ENCODE results near the gene CACNA2D1. TPM values are rescaled to one million over a fixed set of nuclear protein-coding genes. Genes with fewer than 3 reads are reported as not detected.

CACNA2D1 gene
- total RNA-seq, 2 experiments from 2014 or later = not detected

DNA sequence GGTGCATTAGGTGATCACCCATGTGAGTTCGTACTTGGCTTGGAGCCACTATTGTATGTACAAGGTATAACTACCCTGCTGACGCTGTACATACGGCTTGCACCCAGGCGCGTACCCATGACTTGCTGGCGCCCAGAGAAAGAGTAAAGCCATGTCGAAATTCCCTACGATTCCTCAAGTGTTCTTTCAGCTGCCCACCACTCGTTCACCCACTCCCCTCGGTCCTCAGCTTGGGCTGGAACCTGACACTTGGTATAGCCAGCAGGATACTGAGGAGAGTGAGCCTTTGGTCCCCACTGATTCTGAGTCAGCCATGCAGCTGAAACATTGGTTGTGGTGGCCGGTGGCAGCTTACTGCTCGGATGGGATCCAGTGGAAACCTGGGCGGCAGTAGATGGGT, 241.5 kb downstream of the CACNA2D1 start:
- ChIA-PET POLR2A (no interaction called here), CTCF (no interaction called here)
- intact Hi-C loops (cut with micrococcal nuclease) = no loop called here
- Mint-ChIP-seq H3K9me3 (no peaks in the 10 kb centered on the region), H3K36me3 (ENCODE audit: low read depth) (no peaks in the 10 kb centered on the region), H3K27ac (no peak overlapping the region), H3K4me1 (ENCODE audit: low read depth) (no peaks in the 10 kb centered on the region), H3K27me3 (no peaks in the 10 kb centered on the region), H3K4me3 (no peak overlapping the region)
- TF ChIP-seq, protein P1, sequence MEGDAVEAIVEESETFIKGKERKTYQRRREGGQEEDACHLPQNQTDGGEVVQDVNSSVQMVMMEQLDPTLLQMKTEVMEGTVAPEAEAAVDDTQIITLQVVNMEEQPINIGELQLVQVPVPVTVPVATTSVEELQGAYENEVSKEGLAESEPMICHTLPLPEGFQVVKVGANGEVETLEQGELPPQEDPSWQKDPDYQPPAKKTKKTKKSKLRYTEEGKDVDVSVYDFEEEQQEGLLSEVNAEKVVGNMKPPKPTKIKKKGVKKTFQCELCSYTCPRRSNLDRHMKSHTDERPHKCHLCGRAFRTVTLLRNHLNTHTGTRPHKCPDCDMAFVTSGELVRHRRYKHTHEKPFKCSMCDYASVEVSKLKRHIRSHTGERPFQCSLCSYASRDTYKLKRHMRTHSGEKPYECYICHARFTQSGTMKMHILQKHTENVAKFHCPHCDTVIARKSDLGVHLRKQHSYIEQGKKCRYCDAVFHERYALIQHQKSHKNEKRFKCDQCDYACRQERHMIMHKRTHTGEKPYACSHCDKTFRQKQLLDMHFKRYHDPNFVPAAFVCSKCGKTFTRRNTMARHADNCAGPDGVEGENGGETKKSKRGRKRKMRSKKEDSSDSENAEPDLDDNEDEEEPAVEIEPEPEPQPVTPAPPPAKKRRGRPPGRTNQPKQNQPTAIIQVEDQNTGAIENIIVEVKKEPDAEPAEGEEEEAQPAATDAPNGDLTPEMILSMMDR (IDR thresholded peaks at IDR 0.05) = no peak
- ATAC-seq (no peak), DNase-seq (no peak)

DNA sequence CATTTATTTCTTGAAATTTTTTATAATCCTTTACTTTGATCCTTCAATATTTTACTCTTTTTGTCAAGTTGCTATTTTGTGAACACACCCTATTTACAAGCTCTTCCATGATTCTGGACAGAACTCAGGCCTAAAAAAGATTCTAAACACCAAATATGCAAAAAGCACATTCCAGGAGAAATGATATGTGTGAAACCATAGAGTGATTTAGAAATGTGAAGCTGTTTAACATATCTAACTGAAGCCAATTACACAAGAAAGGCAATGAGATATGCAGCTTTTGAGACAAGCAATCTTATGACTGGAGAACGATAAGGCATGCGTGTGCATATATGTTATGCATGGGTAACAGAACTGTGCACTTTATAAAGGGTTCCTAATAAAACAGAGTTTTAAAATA, 243.0 kb downstream of the CACNA2D1 start:
- no peak for ATAC-seq
- intact Hi-C loops (cut with micrococcal nuclease) = no loop called here

DNA sequence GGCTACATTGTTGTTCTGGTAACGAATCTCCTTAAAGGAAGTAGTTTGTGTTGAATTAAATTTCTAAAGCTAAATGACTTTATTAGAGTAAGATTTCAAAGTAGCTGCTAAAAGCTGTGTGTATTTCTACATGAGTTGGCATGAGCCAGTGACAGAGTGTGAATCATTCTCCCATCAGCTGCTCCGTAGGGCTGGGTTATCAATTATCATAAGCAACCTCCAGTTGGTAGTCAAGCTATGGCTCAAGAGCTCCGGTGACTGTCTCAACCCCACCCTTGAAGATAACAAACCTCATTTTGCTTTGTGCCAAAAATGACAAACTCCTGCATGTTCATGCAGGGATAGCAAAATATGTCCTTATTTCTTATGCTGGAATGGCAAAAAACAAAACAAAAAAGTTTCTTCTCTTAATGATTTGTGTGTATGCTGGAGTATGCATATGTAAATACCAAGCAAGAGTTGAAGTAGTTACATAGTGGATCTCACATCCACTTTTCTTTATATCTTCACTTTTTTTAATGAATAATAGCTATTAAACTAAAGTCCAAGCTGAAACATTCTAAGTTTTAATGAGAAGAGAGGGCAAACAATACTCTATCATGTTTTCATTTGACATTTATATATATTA, 249.4 kb downstream of the CACNA2D1 start:
- DNase-seq (no peak), ATAC-seq (no peak)
- Mint-ChIP-seq H3K9me3 (no peaks in the 10 kb centered on the region), H3K36me3 (ENCODE audit: low read depth) (no peaks in the 10 kb centered on the region), H3K4me3 (no peak overlapping the region), H3K27ac (no peak overlapping the region), H3K27me3 (no peaks in the 10 kb centered on the region), H3K4me1 (ENCODE audit: low read depth) (no peaks in the 10 kb centered on the region)
- ChIA-PET POLR2A (no interaction called here), CTCF (no interaction called here)
- TF ChIP-seq, protein P1 (IDR thresholded peaks at IDR 0.05) = no peak
- intact Hi-C loops (cut with micrococcal nuclease) = no loop called here

More for the DNA sequence above, 243.0 kb downstream of the CACNA2D1 start:
- Mint-ChIP-seq H3K27me3 (no peaks in the 10 kb centered on the region), H3K36me3 (ENCODE audit: low read depth) (no peaks in the 10 kb centered on the region), H3K9me3 (no peaks in the 10 kb centered on the region), H3K27ac (no peak overlapping the region), H3K4me1 (ENCODE audit: low read depth) (no peaks in the 10 kb centered on the region), H3K4me3 (no peak overlapping the region)
- CTCF ChIA-PET = no interaction called here
- POLR2A ChIA-PET = no interaction called here
- TF ChIP-seq, protein P1 (IDR thresholded peaks at IDR 0.05) = no peak
- DNase-seq = no peak

DNA sequence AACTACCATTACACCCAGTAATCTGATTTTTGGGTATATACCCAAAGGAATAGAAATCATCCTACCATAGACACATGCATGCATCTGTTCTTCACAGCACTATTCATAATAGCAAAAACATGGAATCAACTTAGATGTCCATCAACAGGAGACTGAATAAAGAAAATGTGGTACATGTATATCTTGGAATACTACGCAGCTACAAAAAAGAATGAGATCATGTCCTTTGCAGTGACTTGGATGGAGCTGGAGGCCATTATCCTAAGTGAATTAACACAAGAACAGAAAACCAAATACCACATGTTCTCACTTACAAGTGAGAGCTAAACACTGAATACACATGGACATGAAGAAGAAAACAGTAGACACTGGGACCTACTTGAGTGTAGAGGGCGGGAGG, 254.9 kb downstream of the CACNA2D1 start:
- ATAC-seq = no peak
- POLR2A ChIA-PET = no interaction called here
- Mint-ChIP-seq H3K36me3 (ENCODE audit: low read depth) (no peaks in the 10 kb centered on the region), H3K27ac (no peak overlapping the region), H3K4me1 (ENCODE audit: low read depth) (no peaks in the 10 kb centered on the region), H3K27me3 (no peaks in the 10 kb centered on the region), H3K4me3 (no peak overlapping the region), H3K9me3 (no peaks in the 10 kb centered on the region)
- TF ChIP-seq, protein P1 (IDR thresholded peaks at IDR 0.05) = no peak
- no peak for DNase-seq
- CTCF ChIA-PET = no interaction called here
- intact Hi-C loops (cut with micrococcal nuclease) = no loop called here

DNA sequence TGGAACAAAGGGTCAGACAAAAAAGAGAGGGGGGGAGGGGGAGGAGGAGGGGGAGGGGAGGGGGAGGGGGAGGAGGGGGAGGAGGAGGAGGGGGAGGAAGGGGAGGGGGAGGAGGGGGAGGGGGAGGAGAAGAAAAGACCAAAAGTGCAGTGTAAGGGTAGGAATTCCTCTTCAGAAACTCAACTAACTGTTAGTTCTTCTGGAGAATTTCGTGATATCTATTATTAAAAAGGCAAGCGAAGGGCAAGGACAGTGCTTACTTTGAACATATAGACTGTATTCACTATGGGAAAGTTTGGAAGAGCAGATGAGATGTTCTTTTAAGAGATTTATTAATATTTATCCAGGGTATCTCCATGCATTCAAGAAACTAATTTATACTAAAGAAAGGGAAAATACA, 258.1 kb downstream of the CACNA2D1 start:
- intact Hi-C loops (cut with micrococcal nuclease) = no loop called here
- H3K27me3 Mint-ChIP-seq = no peaks in the 10 kb centered on the region

More for the DNA sequence above, 258.1 kb downstream of the CACNA2D1 start:
- H3K9me3 Mint-ChIP-seq = no peaks in the 10 kb centered on the region
- TF ChIP-seq, protein P1 (IDR thresholded peaks at IDR 0.05) = no peak
- H3K36me3 Mint-ChIP-seq (ENCODE audit: low read depth) = no peaks in the 10 kb centered on the region
- no peak overlapping the region for H3K4me3 Mint-ChIP-seq
- DNase-seq = no peak
- no peaks in the 10 kb centered on the region for H3K4me1 Mint-ChIP-seq (ENCODE audit: low read depth)
- H3K27ac Mint-ChIP-seq = no peak overlapping the region
- ChIA-PET CTCF (no interaction called here), POLR2A (no interaction called here)
- ATAC-seq = no peak
